Measurements from ENCODE around the gene DCLK1. TPM values are rescaled to one million over a fixed set of nuclear protein-coding genes. Genes with fewer than 3 reads are reported as not detected.

Gene DCLK1
- total RNA-seq, 1 experiment from 2014 or later: 0.10 TPM

DNA sequence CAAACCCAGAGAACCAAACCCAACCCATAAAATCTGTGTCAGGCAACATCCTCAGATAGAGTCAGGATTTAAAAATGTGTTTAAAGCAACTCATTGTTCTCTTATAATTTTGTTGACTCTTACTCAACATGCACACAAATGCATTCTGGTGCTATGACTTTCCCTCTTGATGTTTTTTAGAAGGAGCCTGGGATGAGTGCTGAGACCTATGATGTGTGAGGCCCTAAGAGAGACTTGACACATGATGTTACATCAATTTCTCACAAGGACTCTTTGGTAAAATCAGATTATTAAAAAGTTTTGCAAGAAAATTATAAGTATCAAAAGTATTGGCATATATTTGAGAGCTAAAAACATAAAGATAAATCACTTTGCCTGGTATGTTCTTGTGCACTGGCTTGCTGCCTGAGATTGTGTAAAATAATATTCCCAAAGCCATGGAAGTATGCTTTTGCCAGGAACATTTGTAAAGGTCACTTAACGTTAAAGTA lies 173.9 kb downstream of the DCLK1 start (continued):
- TF ChIP-seq CEBPB (IDR thresholded peaks at IDR 0.05; ENCODE audit: low read depth) (no peak), SIN3A (IDR thresholded peaks at IDR 0.05; ENCODE audit: low read depth) (no peak), SP1 (IDR thresholded peaks at IDR 0.05; ENCODE audit: low read depth) (no peak)

DNA sequence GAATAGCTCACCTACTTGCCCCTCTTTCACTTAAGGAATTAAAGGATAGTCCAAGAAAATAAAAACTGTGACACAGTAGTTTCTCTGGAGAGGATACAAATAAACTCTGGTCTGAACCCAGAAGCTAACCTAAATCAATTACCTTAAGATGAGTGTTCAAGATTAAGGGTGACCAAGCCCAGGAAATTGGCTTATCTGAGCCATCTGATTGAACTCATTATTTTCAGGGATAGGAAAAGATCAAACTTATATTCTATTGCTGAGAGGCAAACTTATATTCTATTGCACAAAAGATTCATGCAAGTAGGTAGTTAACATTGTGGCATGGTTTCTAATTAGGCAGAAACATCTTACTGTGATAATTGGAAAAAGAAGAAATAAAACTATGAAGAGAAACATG lies 175.1 kb downstream of the DCLK1 start:
- no peak for TF ChIP-seq SIN3A (IDR thresholded peaks at IDR 0.05; ENCODE audit: low read depth)
- TF ChIP-seq JUND (IDR thresholded peaks at IDR 0.05): no peak
- TF ChIP-seq SP1 (IDR thresholded peaks at IDR 0.05; ENCODE audit: low read depth): no peak
- no peak for TF ChIP-seq POLR2AphosphoS5 (IDR thresholded peaks at IDR 0.05; ENCODE audit: low read depth, low read length)
- Histone ChIP-seq H3K9me2 (ENCODE audit: insufficient read depth) (no peaks in the 10 kb centered on the region), H3K27me3 (ENCODE audit: insufficient read depth, low read length) (no peaks in the 10 kb centered on the region), H3K9ac (ENCODE audit: low read length) (no peak overlapping the region), H3K36me3 (ENCODE audit: control insufficient read depth in 1 of 2, insufficient read depth in 2 of 2, low read length in 2 of 2) (no peaks in the 10 kb centered on the region), H4K20me1 (ENCODE audit: insufficient read depth) (no peaks in the 10 kb centered on the region), H3K4me3 (replicated peaks in 1 of 2; ENCODE audit: low read depth in 1 of 2, low read length in 2 of 2) (no peak overlapping the region), H3K79me2 (ENCODE audit: insufficient read depth, low read length) (no peaks in the 10 kb centered on the region), H2AFZ (ENCODE audit: low read depth, low read length, poor library complexity, severe bottlenecking) (no peak overlapping the region), H3K4me1 (ENCODE audit: control insufficient read depth in 1 of 2, insufficient read depth in 2 of 2, low read length in 2 of 2) (no peaks in the 10 kb centered on the region), H3K27ac (ENCODE audit: low read depth, low read length) (no peak overlapping the region), H3K4me2 (ENCODE audit: low read length) (no peak overlapping the region), H3K9me3 (ENCODE audit: control insufficient read depth in 1 of 2, insufficient read depth in 1 of 2, low read depth in 1 of 2, low read length in 2 of 2) (peaks cover 0 to 6% of the 10 kb centered on the region in 2 experiments; a peak in 1 of 4 replicates)
- no TSS peak for BruUV-seq (replicated peaks)
- no peak for DNase-seq (ENCODE audit: low read depth, low spot score)
- intact Hi-C loops (cut with micrococcal nuclease): no loop called here
- no peak for ATAC-seq
- CTCF ChIA-PET: no interaction called here
- POLR2A ChIA-PET: no interaction called here
- RAD21 ChIA-PET (ENCODE audit: low non-redundant PET in 1 of 2, low total read pairs in 2 of 2, uncharacterized antibody in 2 of 2, unreplicated experiment in 2 of 2): no interaction called here

DNA sequence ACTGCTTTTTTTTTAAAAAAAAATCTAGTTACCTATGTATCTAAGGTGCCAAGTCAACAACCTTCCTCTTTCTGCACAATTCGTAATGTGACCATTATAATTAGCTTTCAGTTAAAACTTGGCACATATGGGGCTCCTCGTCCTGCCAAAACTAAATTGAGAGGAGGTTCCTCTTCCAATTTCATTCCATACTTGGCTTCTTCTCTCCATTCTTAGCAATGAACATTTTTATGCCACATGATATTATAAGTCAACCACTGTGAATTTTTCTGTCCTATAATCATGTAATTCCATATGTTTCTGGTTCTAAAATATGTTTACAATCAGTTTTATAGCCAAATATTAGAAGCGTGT lies 177.0 kb downstream of the DCLK1 start:
- RAD21 ChIA-PET (ENCODE audit: low non-redundant PET in 1 of 2, low total read pairs in 2 of 2, uncharacterized antibody in 2 of 2, unreplicated experiment in 2 of 2): no interaction called here
- intact Hi-C loops (cut with micrococcal nuclease): loop anchor here (5.0 kb wide), 1 partner anchor 232 kb away; no protein-coding TSS in a partner anchor
- no peak overlapping the region for H3K9ac ChIP-seq (ENCODE audit: low read length)
- no peaks in the 10 kb centered on the region for H3K9me2 ChIP-seq (ENCODE audit: insufficient read depth)
- no peaks in the 10 kb centered on the region for H3K27me3 ChIP-seq (ENCODE audit: insufficient read depth, low read length)
- DNase-seq (ENCODE audit: low read depth, low spot score) (no peak), ATAC-seq (no peak)
- H3K4me3 ChIP-seq (replicated peaks in 1 of 2; ENCODE audit: low read depth in 1 of 2, low read length in 2 of 2): no peak overlapping the region
- H3K9me3 ChIP-seq (ENCODE audit: control insufficient read depth in 1 of 2, insufficient read depth in 1 of 2, low read depth in 1 of 2, low read length in 2 of 2): peaks cover 0 to 6% of the 10 kb centered on the region in 2 experiments; a peak in 1 of 4 replicates
- no peaks in the 10 kb centered on the region for H3K79me2 ChIP-seq (ENCODE audit: insufficient read depth, low read length)
- H3K4me1 ChIP-seq (ENCODE audit: control insufficient read depth in 1 of 2, insufficient read depth in 2 of 2, low read length in 2 of 2): no peaks in the 10 kb centered on the region
- H3K36me3 ChIP-seq (ENCODE audit: control insufficient read depth in 1 of 2, insufficient read depth in 2 of 2, low read length in 2 of 2): no peaks in the 10 kb centered on the region
- no TSS peak for BruUV-seq (replicated peaks)
- CTCF ChIA-PET: interaction anchor here (1.2 to 2.0 kb wide), 3 partner anchors 127 to 231 kb away, joined by 4 to 6 read pairs (median 5); no protein-coding TSS in a partner anchor
- H3K27ac ChIP-seq (ENCODE audit: low read depth, low read length): no peak overlapping the region
- H4K20me1 ChIP-seq (ENCODE audit: insufficient read depth): no peaks in the 10 kb centered on the region
- POLR2A ChIA-PET: no interaction called here
- H3K4me2 ChIP-seq (ENCODE audit: low read length): no peak overlapping the region
- no peak overlapping the region for H2AFZ ChIP-seq (ENCODE audit: low read depth, low read length, poor library complexity, severe bottlenecking)
- TF ChIP-seq, protein P1, sequence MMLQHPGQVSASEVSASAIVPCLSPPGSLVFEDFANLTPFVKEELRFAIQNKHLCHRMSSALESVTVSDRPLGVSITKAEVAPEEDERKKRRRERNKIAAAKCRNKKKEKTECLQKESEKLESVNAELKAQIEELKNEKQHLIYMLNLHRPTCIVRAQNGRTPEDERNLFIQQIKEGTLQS (IDR thresholded peaks at IDR 0.05): no peak
- TF ChIP-seq, protein P2, sequence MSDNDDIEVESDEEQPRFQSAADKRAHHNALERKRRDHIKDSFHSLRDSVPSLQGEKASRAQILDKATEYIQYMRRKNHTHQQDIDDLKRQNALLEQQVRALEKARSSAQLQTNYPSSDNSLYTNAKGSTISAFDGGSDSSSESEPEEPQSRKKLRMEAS (IDR thresholded peaks at IDR 0.05): no peak
- no peak for TF ChIP-seq EGR1 (IDR thresholded peaks at IDR 0.05; ENCODE audit: low read depth)
- TF ChIP-seq TCF7L2 (IDR thresholded peaks at IDR 0.05; ENCODE audit: borderline replicate concordance, extremely low read depth, insufficient read depth, insufficient read length): no peak
- no peak for TF ChIP-seq ZFX (IDR thresholded peaks at IDR 0.05)
- TF ChIP-seq POLR2AphosphoS5 (IDR thresholded peaks at IDR 0.05; ENCODE audit: low read depth, low read length): no peak
- TF ChIP-seq SP1 (IDR thresholded peaks at IDR 0.05; ENCODE audit: low read depth): no peak
- no peak for TF ChIP-seq ZNF274 (IDR thresholded peaks at IDR 0.05; ENCODE audit: low read depth, low read length)
- TF ChIP-seq, protein P3, sequence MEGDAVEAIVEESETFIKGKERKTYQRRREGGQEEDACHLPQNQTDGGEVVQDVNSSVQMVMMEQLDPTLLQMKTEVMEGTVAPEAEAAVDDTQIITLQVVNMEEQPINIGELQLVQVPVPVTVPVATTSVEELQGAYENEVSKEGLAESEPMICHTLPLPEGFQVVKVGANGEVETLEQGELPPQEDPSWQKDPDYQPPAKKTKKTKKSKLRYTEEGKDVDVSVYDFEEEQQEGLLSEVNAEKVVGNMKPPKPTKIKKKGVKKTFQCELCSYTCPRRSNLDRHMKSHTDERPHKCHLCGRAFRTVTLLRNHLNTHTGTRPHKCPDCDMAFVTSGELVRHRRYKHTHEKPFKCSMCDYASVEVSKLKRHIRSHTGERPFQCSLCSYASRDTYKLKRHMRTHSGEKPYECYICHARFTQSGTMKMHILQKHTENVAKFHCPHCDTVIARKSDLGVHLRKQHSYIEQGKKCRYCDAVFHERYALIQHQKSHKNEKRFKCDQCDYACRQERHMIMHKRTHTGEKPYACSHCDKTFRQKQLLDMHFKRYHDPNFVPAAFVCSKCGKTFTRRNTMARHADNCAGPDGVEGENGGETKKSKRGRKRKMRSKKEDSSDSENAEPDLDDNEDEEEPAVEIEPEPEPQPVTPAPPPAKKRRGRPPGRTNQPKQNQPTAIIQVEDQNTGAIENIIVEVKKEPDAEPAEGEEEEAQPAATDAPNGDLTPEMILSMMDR (IDR thresholded peaks at IDR 0.05 in 2 of 3, conservative IDR thresholded peaks at IDR 0.05 in 1 of 3; ENCODE audit: borderline replicate concordance in 1 of 3, insufficient read depth in 1 of 3, low read depth in 2 of 3, low read length in 2 of 3): no peak
- no peak for TF ChIP-seq SIN3A (IDR thresholded peaks at IDR 0.05; ENCODE audit: low read depth)
- no peak for TF ChIP-seq YY1 (IDR thresholded peaks at IDR 0.05; ENCODE audit: extremely low read depth, insufficient replicate concordance, low read depth, low read length)
- TF ChIP-seq CEBPB (IDR thresholded peaks at IDR 0.05; ENCODE audit: low read depth): no peak
- no peak for TF ChIP-seq EZH2 (IDR thresholded peaks at IDR 0.05)
